Measurements from ENCODE around the gene RER1. TPM values are rescaled to one million over a fixed set of nuclear protein-coding genes. Genes with fewer than 3 reads are reported as not detected.
A peak's percentile ranks its signal among the peaks of the same experiment; 100 is the strongest.

Gene RER1
- total RNA-seq, 1 donor from 2014 or later = 99.3 TPM

- no peak for TF ChIP-seq CTCF (IDR thresholded peaks at IDR 0.05; ENCODE audit: unreplicated experiment)
- H3K27me3 Mint-ChIP-seq = no peaks in the 10 kb centered on the region
- no peak for DNase-seq (ENCODE audit: low spot score, unreplicated experiment)
- peak overlapping the region; percentile 44 for H3K4me3 Mint-ChIP-seq (ENCODE audit: low read depth)
- no peaks in the 10 kb centered on the region for H3K9me3 Mint-ChIP-seq (ENCODE audit: low read depth)
- H3K27ac Mint-ChIP-seq = peak overlapping the region; percentile 43
- peaks cover 7% of the 10 kb centered on the region for H3K36me3 Mint-ChIP-seq (ENCODE audit: insufficient read depth)
- peaks cover 3% of the 10 kb centered on the region for H3K4me1 Mint-ChIP-seq (ENCODE audit: low read depth)
These were observed 17.2 kb downstream of the RER1 start for GRCh38 chr1:2408859-2409276.

- TF ChIP-seq CTCF (IDR thresholded peaks at IDR 0.05; ENCODE audit: unreplicated experiment) = no peak
- H3K27ac Mint-ChIP-seq = no peak overlapping the region
- DNase-seq (ENCODE audit: low spot score, unreplicated experiment) = no peak
- H3K9me3 Mint-ChIP-seq (ENCODE audit: low read depth) = no peaks in the 10 kb centered on the region
- no peak overlapping the region for H3K4me3 Mint-ChIP-seq (ENCODE audit: low read depth)
- H3K36me3 Mint-ChIP-seq (ENCODE audit: insufficient read depth) = peaks cover 7% of the 10 kb centered on the region
- H3K4me1 Mint-ChIP-seq (ENCODE audit: low read depth) = peaks cover 9% of the 10 kb centered on the region
- peaks cover 5% of the 10 kb centered on the region for H3K27me3 Mint-ChIP-seq
These were observed 18.1 kb downstream of the RER1 start for GRCh38 chr1:2409745-2410144.

- no peak for TF ChIP-seq CTCF (IDR thresholded peaks at IDR 0.05; ENCODE audit: unreplicated experiment)
- H3K4me3 Mint-ChIP-seq (ENCODE audit: low read depth) = peak overlapping the region; percentile 84
- H3K27ac Mint-ChIP-seq = peak overlapping the region; percentile 92
- H3K9me3 Mint-ChIP-seq (ENCODE audit: low read depth) = no peaks in the 10 kb centered on the region
- no peak for DNase-seq (ENCODE audit: low spot score, unreplicated experiment)
- H3K36me3 Mint-ChIP-seq (ENCODE audit: insufficient read depth) = peaks cover 2% of the 10 kb centered on the region
- H3K27me3 Mint-ChIP-seq = peaks cover 12% of the 10 kb centered on the region
- H3K4me1 Mint-ChIP-seq (ENCODE audit: low read depth) = peaks cover 9% of the 10 kb centered on the region
These were observed 20.3 kb downstream of the RER1 start for GRCh38 chr1:2411801-2412394.

GRCh38 chr1:2412395-2412772 lies 20.7 kb downstream of the RER1 start, which contains the start of gene PEX10:
PEX10 (minus strand) TSS chr1:2412564; CDS start chr1:2412502, 62 bp downstream.
- no peaks in the 10 kb centered on the region for H3K9me3 Mint-ChIP-seq (ENCODE audit: low read depth)
- peak; percentile 99 for DNase-seq (ENCODE audit: low spot score, unreplicated experiment)
- peaks cover 2% of the 10 kb centered on the region for H3K36me3 Mint-ChIP-seq (ENCODE audit: insufficient read depth)
- H3K4me3 Mint-ChIP-seq (ENCODE audit: low read depth) = peak within 1 kb of the TSS; percentile 84
- peak within 1 kb of the TSS; percentile 92 for H3K27ac Mint-ChIP-seq
- H3K27me3 Mint-ChIP-seq = peaks cover 17% of the 10 kb centered on the region
- TF ChIP-seq CTCF (IDR thresholded peaks at IDR 0.05; ENCODE audit: unreplicated experiment) = no peak
- peaks cover 9% of the 10 kb centered on the region for H3K4me1 Mint-ChIP-seq (ENCODE audit: low read depth)

GRCh38 chr1:2412773-2413494 lies 21.3 kb downstream of the RER1 start:
- Mint-ChIP-seq H3K27me3 (peaks cover 19% of the 10 kb centered on the region), H3K36me3 (ENCODE audit: insufficient read depth) (peaks cover 2% of the 10 kb centered on the region), H3K4me1 (ENCODE audit: low read depth) (peaks cover 9% of the 10 kb centered on the region), H3K9me3 (ENCODE audit: low read depth) (no peaks in the 10 kb centered on the region), H3K27ac (no peak overlapping the region), H3K4me3 (ENCODE audit: low read depth) (peak overlapping the region; percentile 44)
- DNase-seq (ENCODE audit: low spot score, unreplicated experiment) = no peak
- TF ChIP-seq CTCF (IDR thresholded peaks at IDR 0.05; ENCODE audit: unreplicated experiment) = no peak
